NB4 (cell line): ENCODE measurements around the gene SLC31A1.

Experiments
- POLR2A ChIP-seq: IDR thresholded peaks from 2 replicates; pipeline ENCODE4 v1.6.1; 2011; ENCODE audit warnings: mild to moderate bottlenecking; ENCODE audit not compliant: insufficient read length; ENCODE audit errors: extremely low read depth
- TF ChIP-seq, protein P1 (sequence below): IDR thresholded peaks from one replicate; pipeline ENCODE4 v1.5.1; 2012; ENCODE audit warnings: low read depth, low read length
- TF ChIP-seq, protein P2 (sequence below): IDR thresholded peaks from 2 replicates; pipeline ENCODE4 v1.6.1; 2011; ENCODE audit warnings: low read depth, low read length

DNA sequence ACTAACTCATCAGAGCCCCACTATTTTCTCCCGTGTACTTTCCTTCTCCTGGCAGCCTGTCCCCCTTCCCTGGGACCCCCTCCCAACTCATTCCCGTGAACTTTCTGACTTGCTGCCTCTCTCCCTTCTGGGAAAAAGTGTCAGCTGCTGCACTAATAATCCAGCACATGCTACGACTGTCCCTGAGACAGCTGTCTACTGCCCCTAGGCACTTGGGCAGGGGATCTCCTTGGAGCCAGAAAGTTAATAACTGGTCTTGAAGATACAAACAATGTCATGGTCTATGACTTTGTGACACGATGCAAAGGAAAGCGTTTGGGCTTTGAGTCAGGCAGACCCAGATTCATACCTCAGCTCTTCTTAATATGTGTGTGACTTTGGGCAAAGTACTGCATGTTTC, 91.9 kb downstream of the SLC31A1 start:
- TF ChIP-seq, protein P1, sequence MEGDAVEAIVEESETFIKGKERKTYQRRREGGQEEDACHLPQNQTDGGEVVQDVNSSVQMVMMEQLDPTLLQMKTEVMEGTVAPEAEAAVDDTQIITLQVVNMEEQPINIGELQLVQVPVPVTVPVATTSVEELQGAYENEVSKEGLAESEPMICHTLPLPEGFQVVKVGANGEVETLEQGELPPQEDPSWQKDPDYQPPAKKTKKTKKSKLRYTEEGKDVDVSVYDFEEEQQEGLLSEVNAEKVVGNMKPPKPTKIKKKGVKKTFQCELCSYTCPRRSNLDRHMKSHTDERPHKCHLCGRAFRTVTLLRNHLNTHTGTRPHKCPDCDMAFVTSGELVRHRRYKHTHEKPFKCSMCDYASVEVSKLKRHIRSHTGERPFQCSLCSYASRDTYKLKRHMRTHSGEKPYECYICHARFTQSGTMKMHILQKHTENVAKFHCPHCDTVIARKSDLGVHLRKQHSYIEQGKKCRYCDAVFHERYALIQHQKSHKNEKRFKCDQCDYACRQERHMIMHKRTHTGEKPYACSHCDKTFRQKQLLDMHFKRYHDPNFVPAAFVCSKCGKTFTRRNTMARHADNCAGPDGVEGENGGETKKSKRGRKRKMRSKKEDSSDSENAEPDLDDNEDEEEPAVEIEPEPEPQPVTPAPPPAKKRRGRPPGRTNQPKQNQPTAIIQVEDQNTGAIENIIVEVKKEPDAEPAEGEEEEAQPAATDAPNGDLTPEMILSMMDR, result no peak
- no peak for TF ChIP-seq POLR2A
- TF ChIP-seq, protein P2, sequence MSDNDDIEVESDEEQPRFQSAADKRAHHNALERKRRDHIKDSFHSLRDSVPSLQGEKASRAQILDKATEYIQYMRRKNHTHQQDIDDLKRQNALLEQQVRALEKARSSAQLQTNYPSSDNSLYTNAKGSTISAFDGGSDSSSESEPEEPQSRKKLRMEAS, result no peak
